GM21717 (cell line): Measurements from ENCODE around the gene ABCA7.

ENCODE experiments used
- ATAC-seq: cut with Tn5 transposase; IDR thresholded peaks from one replicate; pipeline ENCODE4 v1.9.1; 2021; ENCODE audit warnings: mild to moderate bottlenecking, moderate library complexity; ENCODE audit not compliant: unreplicated experiment

The ABCA7 gene

GRCh38 chr19:1070931-1071791 lies 31.3 kb downstream of the ABCA7 start:
- ATAC-seq: no peak

- ATAC-seq: no peak
Measured at GRCh38 chr19:1072371-1073015, 32.6 kb downstream of the ABCA7 start.

GRCh38 chr19:1073063-1073955 lies 33.4 kb downstream of the ABCA7 start:
- no peak for ATAC-seq

- no peak for ATAC-seq
Measured at GRCh38 chr19:1073956-1074517, 34.1 kb downstream of the ABCA7 start.

GRCh38 chr19:1074544-1075283 lies 34.8 kb downstream of the ABCA7 start:
- no peak for ATAC-seq

GRCh38 chr19:1076046-1076386 lies 36.1 kb downstream of the ABCA7 start:
- no peak for ATAC-seq

- peak; percentile 38 for ATAC-seq
Measured at GRCh38 chr19:1076951-1077350, 37.0 kb downstream of the ABCA7 start.

GRCh38 chr19:1079566-1080111 lies 39.7 kb downstream of the ABCA7 start:
- no peak for ATAC-seq

- no peak for ATAC-seq
Measured at GRCh38 chr19:1080360-1081161, 40.7 kb downstream of the ABCA7 start.

GRCh38 chr19:1081301-1082164 lies 41.6 kb downstream of the ABCA7 start:
- no peak for ATAC-seq

- no peak for ATAC-seq
Measured at GRCh38 chr19:1082165-1082927, 42.4 kb downstream of the ABCA7 start.

GRCh38 chr19:1082928-1083816 lies 43.3 kb downstream of the ABCA7 start:
- no peak for ATAC-seq

- ATAC-seq: no peak
Measured at GRCh38 chr19:1084024-1084868, 44.3 kb downstream of the ABCA7 start.

GRCh38 chr19:1085053-1085658 lies 45.2 kb downstream of the ABCA7 start:
- ATAC-seq: no peak

GRCh38 chr19:1085676-1086442 lies 46.0 kb downstream of the ABCA7 start:
- ATAC-seq: no peak
